ENCODE results near the gene SLC35E1.

- TF ChIP-seq EZH2 (IDR thresholded peaks at IDR 0.05; ENCODE audit: insufficient read depth, low read length), result no peak
- TF ChIP-seq CTCF (IDR thresholded peaks at IDR 0.05; ENCODE audit: insufficient read depth, low read depth, low read length), result no peak
These were observed 16.8 kb upstream of the SLC35E1 start for GRCh38 chr19:16588824-16589577.

All from astrocyte (in vitro differentiated cells and primary cell).